Endothelial cell of umbilical vein (primary cell): ENCODE data around the gene TOX2.
A peak's percentile ranks its signal among the peaks of the same experiment; 100 is the strongest.

Source experiments
- EZH2 ChIP-seq: IDR thresholded peaks from 2 replicates; pipeline ENCODE4 v1.6.1; 2012; ENCODE audit warnings: borderline replicate concordance, low read depth, mild to moderate bottlenecking, moderate library complexity, low read length, inconsistent platforms; ENCODE audit not compliant: severe bottlenecking
- FOS ChIP-seq: IDR thresholded peaks from 2 replicates; pipeline ENCODE4 v1.6.1; 2011; ENCODE audit warnings: mild to moderate bottlenecking, low read length, moderate library complexity, borderline replicate concordance; ENCODE audit not compliant: insufficient read depth
- POLR2A ChIP-seq: IDR thresholded peaks from 2 replicates; pipeline ENCODE4 v1.6.1; 2012; ENCODE audit warnings: low read depth, mild to moderate bottlenecking, control low read depth, low read length
- TF ChIP-seq, protein P1 (sequence below), 2 donors: IDR thresholded peaks; 1 replicate in 1 of 2; 2 replicates in 1 of 2; pipeline ENCODE4 v1.5.1; 2011; ENCODE audit warnings: low read length in 2 of 2, mild to moderate bottlenecking in 2 of 2, moderate library complexity in 2 of 2, control low read depth in 1 of 2, inconsistent platforms in 1 of 2, low read depth in 1 of 2; ENCODE audit not compliant: insufficient read depth in 1 of 2; ENCODE audit errors: extremely low read depth in 1 of 2

DNA sequence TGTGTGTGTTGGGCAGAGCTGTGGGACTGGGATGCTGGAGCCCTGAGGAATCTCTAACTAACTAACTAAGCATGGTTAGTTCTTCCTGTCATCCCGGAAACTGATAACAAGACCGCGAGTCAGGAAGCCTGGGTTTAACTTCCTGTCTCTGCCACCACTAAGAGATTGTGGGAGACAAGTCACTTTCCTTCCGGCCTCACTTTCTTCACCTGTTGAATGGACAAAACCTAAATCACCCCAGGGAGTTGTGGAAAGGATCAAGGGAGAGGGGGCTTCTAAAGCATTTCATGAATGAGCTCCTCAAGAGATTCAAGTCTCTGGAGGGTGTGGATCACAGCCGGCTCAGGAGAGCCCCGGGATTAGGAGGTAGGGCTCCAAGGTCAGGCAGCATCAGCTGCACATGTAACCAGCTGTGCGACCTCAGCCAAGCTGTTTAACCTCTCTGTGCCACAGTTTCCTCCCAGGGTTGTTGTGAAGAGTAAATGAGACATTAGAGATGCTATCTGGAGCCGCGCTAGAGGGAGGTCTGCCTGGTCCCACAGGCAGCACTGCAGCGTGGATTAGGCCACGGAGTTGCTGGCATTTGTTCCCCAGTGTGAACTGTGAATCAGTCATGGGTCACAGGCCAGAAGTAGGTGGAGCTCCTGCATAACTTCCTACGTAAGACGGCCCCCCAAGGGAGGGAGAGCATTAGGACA is 105.1 kb downstream of the TOX2 start:
- TF ChIP-seq, protein P1, sequence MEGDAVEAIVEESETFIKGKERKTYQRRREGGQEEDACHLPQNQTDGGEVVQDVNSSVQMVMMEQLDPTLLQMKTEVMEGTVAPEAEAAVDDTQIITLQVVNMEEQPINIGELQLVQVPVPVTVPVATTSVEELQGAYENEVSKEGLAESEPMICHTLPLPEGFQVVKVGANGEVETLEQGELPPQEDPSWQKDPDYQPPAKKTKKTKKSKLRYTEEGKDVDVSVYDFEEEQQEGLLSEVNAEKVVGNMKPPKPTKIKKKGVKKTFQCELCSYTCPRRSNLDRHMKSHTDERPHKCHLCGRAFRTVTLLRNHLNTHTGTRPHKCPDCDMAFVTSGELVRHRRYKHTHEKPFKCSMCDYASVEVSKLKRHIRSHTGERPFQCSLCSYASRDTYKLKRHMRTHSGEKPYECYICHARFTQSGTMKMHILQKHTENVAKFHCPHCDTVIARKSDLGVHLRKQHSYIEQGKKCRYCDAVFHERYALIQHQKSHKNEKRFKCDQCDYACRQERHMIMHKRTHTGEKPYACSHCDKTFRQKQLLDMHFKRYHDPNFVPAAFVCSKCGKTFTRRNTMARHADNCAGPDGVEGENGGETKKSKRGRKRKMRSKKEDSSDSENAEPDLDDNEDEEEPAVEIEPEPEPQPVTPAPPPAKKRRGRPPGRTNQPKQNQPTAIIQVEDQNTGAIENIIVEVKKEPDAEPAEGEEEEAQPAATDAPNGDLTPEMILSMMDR (IDR thresholded peaks at IDR 0.05; ENCODE audit: extremely low read depth in 1 of 2, insufficient read depth in 1 of 2, low read depth in 1 of 2, low read length in 2 of 2) = no peak
- no peak for TF ChIP-seq POLR2A
- peak; percentile 15 for TF ChIP-seq FOS
- TF ChIP-seq EZH2 = no peak
